Kidney tubule cell (primary cell): ENCODE results near the gene C2CD4D.
A peak's percentile ranks its signal among the peaks of the same experiment; 100 is the strongest.
"Not testable (repeated sequence)": the region's sequence is repeated elsewhere in the genome, so short reads cannot be mapped to it uniquely, and the experiment has no call there.

Source experiments
- DNase-seq: peaks from one replicate; pipeline ENCODE4 v3.0.0-alpha.2; 2018; ENCODE audit warnings: low spot score

C2CD4D gene

GRCh38 chr1:151858886-151859665 is 19.5 kb upstream of the C2CD4D start:
- DNase-seq, result no peak

DNA sequence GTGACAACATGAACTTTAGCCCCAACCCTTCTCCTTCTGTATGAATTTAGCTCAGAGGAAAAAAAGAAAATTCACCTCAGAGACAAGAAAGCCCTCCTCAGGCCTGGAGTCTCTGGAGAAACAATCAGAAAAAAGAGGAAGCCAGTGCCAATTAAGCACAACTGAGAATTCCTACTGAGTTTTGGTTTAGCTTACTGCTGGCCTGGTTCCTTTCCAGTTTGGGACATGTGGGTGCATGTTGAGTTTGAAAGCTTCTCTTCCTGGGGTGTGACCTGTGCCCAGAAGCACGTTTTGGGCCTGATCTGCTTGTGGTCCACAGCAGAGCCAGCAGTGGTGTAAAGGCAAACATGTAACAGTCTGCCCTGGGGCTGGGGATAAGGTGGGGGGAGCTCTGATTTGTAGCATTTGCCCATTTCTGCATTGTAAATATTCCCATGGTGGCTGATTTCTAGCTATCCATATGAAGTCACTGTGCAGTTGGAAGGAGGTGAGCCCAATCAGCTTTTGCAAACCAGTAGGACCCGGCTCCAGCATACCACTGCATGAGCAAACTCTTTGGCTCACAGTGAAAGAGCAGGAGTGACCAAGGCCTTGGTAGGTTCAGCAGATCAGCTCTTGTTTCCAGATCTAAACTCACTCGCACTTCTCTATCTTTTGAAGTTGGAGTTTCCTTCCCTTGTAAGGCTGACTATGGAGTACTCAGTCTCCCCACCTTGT is 18.6 kb upstream of the C2CD4D start:
- peak; percentile 23 for DNase-seq

- DNase-seq, result no peak
Observed at GRCh38 chr1:151855933-151856332, 16.3 kb upstream of the C2CD4D start.

DNA sequence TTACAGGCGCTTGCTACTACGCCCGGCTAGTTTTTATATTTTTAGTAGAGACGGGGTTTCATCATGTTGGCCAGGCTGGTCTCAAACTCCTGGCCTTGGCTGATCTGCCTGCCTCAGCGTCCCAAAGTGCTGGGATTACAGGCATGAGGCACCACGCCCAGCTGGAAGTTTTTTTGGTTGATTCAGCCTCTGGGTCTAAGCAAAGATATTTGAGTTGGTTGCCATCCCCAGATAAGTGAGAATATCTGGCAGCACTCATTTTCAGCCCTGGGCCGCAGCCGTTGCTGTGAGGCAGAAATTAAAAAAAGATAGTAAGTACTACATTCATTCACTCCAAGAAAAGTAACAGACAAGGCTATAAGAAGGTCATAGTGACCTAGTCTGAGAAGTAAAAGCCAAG is 15.9 kb upstream of the C2CD4D start:
- DNase-seq, result not testable (repeated sequence)

- DNase-seq, result no peak
Observed at GRCh38 chr1:151854658-151855057, 15.0 kb upstream of the C2CD4D start.

DNA sequence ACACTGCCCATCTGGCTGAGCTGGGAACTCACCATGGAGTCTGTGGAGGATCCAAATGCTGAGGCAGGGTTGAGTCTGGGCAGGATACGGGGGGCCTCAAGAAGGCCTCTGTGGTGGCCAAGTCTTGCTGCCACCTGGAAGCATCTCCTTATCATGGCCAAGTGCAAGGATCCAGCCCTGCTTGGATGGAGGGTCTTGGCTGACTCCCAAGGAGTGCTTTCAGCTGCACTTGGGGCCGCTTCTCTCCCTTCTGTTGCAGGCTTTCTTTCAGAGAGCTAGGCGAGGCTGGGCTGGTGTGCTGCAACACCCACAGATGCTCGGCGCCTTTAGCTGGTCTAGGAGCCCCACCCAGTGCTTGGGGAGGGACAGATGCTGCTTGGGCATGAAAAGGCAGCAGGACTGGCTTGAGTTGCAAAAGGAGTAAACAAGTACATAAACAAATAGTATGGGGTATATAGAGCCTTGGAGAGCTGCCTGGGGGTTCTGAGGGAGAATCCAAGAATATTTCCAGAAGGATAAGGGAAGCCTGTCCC is 13.9 kb upstream of the C2CD4D start, which contains the start of gene THEM5:
THEM5 (minus strand) TSS at position 302 of the 533 bp plus-strand sequence; CDS start at position 155, 147 bp downstream.
- no peak for DNase-seq

GRCh38 chr1:151852733-151853132 is 13.1 kb upstream of the C2CD4D start:
- no peak for DNase-seq

DNA sequence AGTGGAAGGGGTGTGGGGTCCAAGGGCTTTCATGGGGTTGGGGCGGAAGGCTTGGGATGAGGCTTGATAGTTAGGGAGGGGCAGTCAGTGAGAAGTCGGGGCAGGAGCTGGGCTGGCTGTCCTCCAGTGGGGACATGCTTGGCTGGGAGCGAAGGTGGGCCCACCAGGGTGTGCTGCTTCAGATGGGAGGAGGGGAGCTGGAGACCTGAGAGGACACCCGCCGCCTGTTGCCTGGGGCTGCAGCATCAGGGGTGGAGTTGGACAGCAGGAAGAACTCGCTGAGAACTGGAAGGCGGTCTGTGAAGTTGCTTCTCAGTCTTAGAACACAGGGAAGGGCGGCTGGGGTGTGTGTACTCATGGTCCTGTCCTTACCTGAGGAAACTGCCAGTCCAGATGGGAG is 12.3 kb upstream of the C2CD4D start:
- no peak for DNase-seq

- DNase-seq, result no peak
Observed at GRCh38 chr1:151849871-151850270, 10.3 kb upstream of the C2CD4D start.

GRCh38 chr1:151849126-151849525 is 9.5 kb upstream of the C2CD4D start:
- DNase-seq, result no peak

- DNase-seq, result no peak
Observed at GRCh38 chr1:151847867-151848596, 8.4 kb upstream of the C2CD4D start.

DNA sequence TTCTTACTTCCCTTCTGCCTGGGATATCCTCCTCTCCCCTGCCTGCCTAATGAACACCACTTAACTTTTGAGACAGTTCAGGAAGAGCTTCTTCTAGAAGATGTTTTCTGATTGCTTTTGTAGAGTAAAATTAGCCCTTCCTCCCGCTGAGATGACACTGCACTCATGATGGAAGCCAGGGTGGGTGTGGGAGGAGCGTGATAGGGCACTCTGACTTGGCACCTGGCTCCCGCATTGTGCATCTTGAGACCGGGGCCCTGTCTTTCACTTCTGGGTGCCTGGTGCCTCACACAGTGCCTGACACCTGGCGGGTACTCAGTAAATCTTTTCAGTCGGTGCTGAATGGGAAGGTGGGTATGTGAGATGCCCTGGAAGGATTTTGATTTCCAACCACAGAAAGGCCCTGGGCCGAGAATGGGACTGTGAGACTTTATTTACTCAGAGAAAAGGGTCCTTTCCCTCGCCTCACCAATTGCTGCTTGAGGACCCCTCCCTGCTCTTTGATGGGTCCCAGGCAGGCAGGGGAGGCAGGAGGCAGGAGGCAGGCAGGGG is 7.1 kb upstream of the C2CD4D start:
- no peak for DNase-seq

DNA sequence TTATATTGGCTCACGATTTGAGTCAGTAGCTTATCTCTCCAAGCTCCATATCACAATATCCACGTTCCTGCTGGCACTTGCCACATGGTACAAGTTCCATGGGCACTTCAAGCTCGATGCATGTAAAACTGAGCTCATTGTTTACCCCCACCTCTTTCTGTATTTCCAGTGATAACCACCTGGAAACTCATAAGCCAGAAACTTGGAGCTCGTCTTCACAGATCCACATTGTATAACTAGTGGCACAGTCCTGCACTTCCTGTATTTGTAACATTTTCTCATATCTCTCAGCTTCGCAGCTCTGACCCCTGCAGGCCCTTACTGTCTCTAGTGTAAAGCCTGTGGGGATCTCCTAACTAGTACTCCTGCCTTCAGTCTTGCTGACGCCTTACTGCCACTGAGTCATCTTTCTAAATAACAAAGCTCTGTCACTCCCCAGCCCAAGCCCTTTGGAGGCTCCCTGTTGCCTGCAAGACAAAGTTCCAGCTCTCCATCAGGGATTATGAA is 6.5 kb upstream of the C2CD4D start:
- peak; percentile 38 for DNase-seq

DNA sequence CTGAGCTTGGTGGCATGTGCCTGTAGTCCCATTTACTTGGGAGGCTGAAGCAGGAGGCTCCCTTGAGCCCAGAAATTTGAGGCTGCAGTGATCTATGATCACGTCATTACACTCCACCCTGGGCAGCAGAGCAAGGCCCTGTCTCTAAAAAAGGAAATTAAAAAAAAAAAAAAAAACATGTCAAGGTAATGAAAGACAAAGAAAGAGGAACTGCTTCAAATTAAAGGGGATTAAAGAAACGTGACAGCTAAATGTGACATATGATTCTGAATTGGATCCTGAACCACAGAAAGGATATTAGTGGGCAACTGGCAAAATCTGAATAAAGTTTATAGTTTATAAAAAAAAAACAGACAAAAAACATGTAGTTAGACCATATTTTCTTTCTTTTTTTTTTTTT is 3.8 kb upstream of the C2CD4D start:
- no peak for DNase-seq

- peak; percentile 82 for DNase-seq
Observed at GRCh38 chr1:151841141-151841540, 1.5 kb upstream of the C2CD4D start.

DNA sequence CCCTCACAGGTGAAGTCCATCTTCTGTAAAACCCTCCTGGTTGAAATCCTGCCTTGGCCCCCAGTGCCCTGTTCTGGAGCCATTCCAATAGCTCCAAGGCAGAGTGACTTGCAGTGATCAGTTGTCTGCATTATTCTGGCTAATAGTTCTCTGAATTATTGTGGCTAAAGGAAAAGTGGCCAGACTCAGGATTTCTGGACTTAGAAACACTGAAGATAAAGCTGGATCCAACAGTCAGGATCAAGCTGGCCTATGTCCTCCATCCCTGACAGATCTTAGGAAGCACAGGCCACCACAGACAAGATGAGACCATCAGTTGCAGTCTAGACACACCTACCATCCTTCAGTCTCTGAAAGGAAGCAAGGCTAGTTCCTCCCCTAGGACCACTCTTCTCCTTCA is 801 bp upstream of the C2CD4D start:
- no peak for DNase-seq

DNA sequence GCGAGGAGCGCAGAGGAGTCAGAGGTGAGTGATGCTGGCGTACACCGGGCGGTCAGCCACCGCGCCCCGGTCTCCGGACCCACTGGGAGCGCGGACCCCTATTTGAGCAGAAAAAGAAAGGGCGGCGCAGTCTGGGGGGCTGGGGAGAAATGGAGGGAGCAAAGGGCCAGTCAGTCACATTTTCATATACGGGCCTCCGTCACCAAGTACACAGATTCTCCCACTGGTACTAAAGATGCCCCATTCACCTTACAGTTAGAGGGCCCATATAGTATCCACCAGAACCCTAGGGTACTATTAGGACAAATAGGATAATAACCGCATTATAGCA is 573 bp downstream of the C2CD4D start:
- DNase-seq, result no peak

GRCh38 chr1:151838222-151839081 is 1.2 kb downstream of the C2CD4D start:
- peak; percentile 27 for DNase-seq

DNA sequence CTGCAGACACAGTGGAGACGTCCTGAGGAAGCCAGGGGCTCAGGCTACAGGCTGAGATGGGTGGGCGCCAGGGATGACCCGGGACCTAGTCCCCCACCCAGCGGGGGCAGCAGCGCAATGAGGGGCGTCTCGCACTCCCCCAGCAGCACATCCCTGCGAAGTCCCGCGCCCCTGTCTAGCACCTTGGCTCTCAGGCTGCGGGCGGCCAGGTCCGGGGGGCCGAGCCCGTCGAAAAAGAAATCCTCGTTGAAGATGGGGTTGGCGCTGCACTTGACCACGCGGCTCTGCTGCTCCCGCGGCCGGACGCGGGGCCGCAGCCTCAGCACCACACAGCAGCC is 1.8 kb downstream of the C2CD4D start:
- DNase-seq, result no peak

GRCh38 chr1:151837197-151837596 is 2.4 kb downstream of the C2CD4D start:
- DNase-seq, result no peak

GRCh38 chr1:151835596-151835995 is 4.0 kb downstream of the C2CD4D start:
- DNase-seq, result no peak
